GM21737 (cell line): ENCODE measurements around the gene MRGPRG.
"Not testable (repeated sequence)": the region's sequence is repeated elsewhere in the genome, so short reads cannot be mapped to it uniquely, and the experiment has no call there.

Source experiments
- ATAC-seq: cut with Tn5 transposase; IDR thresholded peaks from one replicate; pipeline ENCODE4 v1.9.1; 2021; ENCODE audit warnings: mild to moderate bottlenecking, moderate library complexity; ENCODE audit not compliant: unreplicated experiment

MRGPRG gene

GRCh38 chr11:3177931-3178330, 40.7 kb downstream of the MRGPRG start:
- ATAC-seq: no peak

GRCh38 chr11:3176487-3176886, 42.1 kb downstream of the MRGPRG start:
- no peak for ATAC-seq

GRCh38 chr11:3175194-3175593, 43.4 kb downstream of the MRGPRG start:
- ATAC-seq: no peak

GRCh38 chr11:3174387-3174786, 44.2 kb downstream of the MRGPRG start:
- ATAC-seq: no peak

GRCh38 chr11:3173795-3174194, 44.8 kb downstream of the MRGPRG start:
- ATAC-seq: no peak

- no peak for ATAC-seq
Measured at GRCh38 chr11:3171931-3172560, 46.6 kb downstream of the MRGPRG start.

- no peak for ATAC-seq
Measured at GRCh38 chr11:3170756-3171650, 47.6 kb downstream of the MRGPRG start.

- no peak for ATAC-seq
Measured at GRCh38 chr11:3170044-3170755, 48.4 kb downstream of the MRGPRG start.

GRCh38 chr11:3169255-3170043, 49.2 kb downstream of the MRGPRG start:
- ATAC-seq: no peak

- not testable (repeated sequence) for ATAC-seq
Measured at GRCh38 chr11:3168742-3169254, 49.8 kb downstream of the MRGPRG start.
